H9 (cell line): ENCODE measurements around the gene SRGAP1. TPM values are rescaled to one million over a fixed set of nuclear protein-coding genes. Genes with fewer than 3 reads are reported as not detected.

ENCODE experiments used
- DNase-seq: peaks from one replicate; pipeline ENCODE4 v3.0.0-alpha.2; 2017
- H2AFZ ChIP-seq: one replicate; pipeline ENCODE4 v1.6.1; 2013; ENCODE audit warnings: mild to moderate bottlenecking, low read length, control low read depth, moderate library complexity
- H2AK5ac ChIP-seq: 2 replicates; pipeline ENCODE4 v1.6.1; 2013; ENCODE audit warnings: low read length, control low read depth, mixed read lengths; ENCODE audit not compliant: insufficient read length
- H2BK120ac ChIP-seq: one replicate; pipeline ENCODE4 v1.6.1; 2013; ENCODE audit warnings: low read depth, mild to moderate bottlenecking, low read length, control low read depth, inconsistent platforms; ENCODE audit not compliant: poor library complexity, severe bottlenecking
- H2BK12ac ChIP-seq: 2 replicates; pipeline ENCODE4 v1.6.1; 2013; ENCODE audit warnings: low read length, control low read depth, mixed read lengths, low read depth; ENCODE audit not compliant: insufficient read length
- H2BK15ac ChIP-seq: 2 replicates; pipeline ENCODE4 v1.6.1; 2013; ENCODE audit warnings: low read depth, low read length, control low read depth
- H2BK20ac ChIP-seq: one replicate; pipeline ENCODE4 v1.6.1; 2013; ENCODE audit warnings: low read depth, mild to moderate bottlenecking, low read length, control low read depth, inconsistent platforms; ENCODE audit not compliant: poor library complexity, severe bottlenecking
- H2BK5ac ChIP-seq: 2 replicates; pipeline ENCODE4 v1.6.1; 2013; ENCODE audit warnings: low read length, control low read depth, mixed read lengths; ENCODE audit not compliant: insufficient read length
- H3K14ac ChIP-seq: 2 replicates; pipeline ENCODE4 v1.6.1; 2013; ENCODE audit warnings: low read length, control low read depth; ENCODE audit not compliant: insufficient read depth
- H3K18ac ChIP-seq: 2 replicates; pipeline ENCODE4 v1.6.1; 2013; ENCODE audit warnings: low read depth, mild to moderate bottlenecking, mixed read lengths, low read length, control low read depth; ENCODE audit not compliant: insufficient read length
- H3K23ac ChIP-seq: 2 replicates; pipeline ENCODE4 v1.6.1; 2013; ENCODE audit warnings: low read length, control low read depth, mixed read lengths, low read depth; ENCODE audit not compliant: insufficient read length
- H3K23me2 ChIP-seq: 2 replicates; pipeline ENCODE4 v1.6.1; 2013; ENCODE audit warnings: low read depth, mild to moderate bottlenecking, mixed read lengths, low read length, control low read depth; ENCODE audit not compliant: insufficient read length, poor library complexity, severe bottlenecking
- H3K27ac ChIP-seq: 2 replicates; pipeline ENCODE4 v1.5.1; 2013; ENCODE audit warnings: low read length, control low read depth, mixed read lengths, low read depth; ENCODE audit not compliant: insufficient read length
- H3K27me3 ChIP-seq: 2 replicates; pipeline ENCODE4 v1.6.1; 2013; ENCODE audit warnings: low read length, control low read depth, inconsistent platforms; ENCODE audit not compliant: insufficient read depth
- H3K4ac ChIP-seq: 2 replicates; pipeline ENCODE4 v1.6.1; 2013; ENCODE audit warnings: low read depth, mild to moderate bottlenecking, control low read depth, inconsistent platforms, low read length, moderate library complexity
- H3K4me1 ChIP-seq: 2 replicates; pipeline ENCODE4 v1.6.1; 2013; ENCODE audit warnings: low read length, control low read depth, inconsistent platforms; ENCODE audit not compliant: insufficient read depth
- H3K4me2 ChIP-seq: 2 replicates; pipeline ENCODE4 v1.6.1; 2013; ENCODE audit warnings: low read length, control low read depth, mixed read lengths; ENCODE audit not compliant: insufficient read length, insufficient read depth
- H3K56ac ChIP-seq: 2 replicates; pipeline ENCODE4 v1.6.1; 2013; ENCODE audit warnings: low read depth, mild to moderate bottlenecking, mixed read lengths, low read length, control low read depth; ENCODE audit not compliant: insufficient read length
- H3K79me1 ChIP-seq: 2 replicates; pipeline ENCODE4 v1.6.1; 2013; ENCODE audit warnings: low read depth, mild to moderate bottlenecking, moderate library complexity, low read length, control low read depth, inconsistent platforms; ENCODE audit not compliant: insufficient read depth, poor library complexity, severe bottlenecking
- H3K79me2 ChIP-seq: 2 replicates; pipeline ENCODE4 v1.6.1; 2013; ENCODE audit warnings: low read length, control low read depth, inconsistent platforms; ENCODE audit not compliant: insufficient read depth
- H3K9ac ChIP-seq: 2 replicates; pipeline ENCODE4 v1.6.1; 2013; ENCODE audit warnings: low read length, control low read depth, mixed read lengths; ENCODE audit not compliant: insufficient read length; ENCODE audit errors: extremely low read depth
- H3K9me3 ChIP-seq: one replicate; pipeline ENCODE4 v1.6.1; 2013; ENCODE audit warnings: low read depth, low read length, inconsistent platforms; ENCODE audit not compliant: control insufficient read depth
- H3T11ph ChIP-seq: one replicate; pipeline ENCODE4 v1.6.1; 2013; ENCODE audit warnings: mild to moderate bottlenecking, low read length, control low read depth, inconsistent platforms
- H4K20me1 ChIP-seq: one replicate; pipeline ENCODE4 v1.6.1; 2013; ENCODE audit not compliant: control insufficient read depth, insufficient read length, insufficient read depth
- H4K5ac ChIP-seq: 2 replicates; pipeline ENCODE4 v1.6.1; 2013; ENCODE audit warnings: low read depth, mild to moderate bottlenecking, mixed read lengths, low read length, control low read depth; ENCODE audit not compliant: insufficient read length
- H4K8ac ChIP-seq: replicated peaks from 2 replicates; pipeline ENCODE4 v1.6.1; 2013; ENCODE audit warnings: low read length, control low read depth, mixed read lengths, low read depth; ENCODE audit not compliant: insufficient read length
- H4K91ac ChIP-seq: 2 replicates; pipeline ENCODE4 v1.6.1; 2013; ENCODE audit warnings: low read depth, mild to moderate bottlenecking, moderate library complexity, mixed read lengths, low read length, control low read depth; ENCODE audit not compliant: insufficient read length
- H3K27ac Mint-ChIP-seq, 3 experiments: 2 replicates in 2 of 3; 3 replicates in 1 of 3; pipeline ENCODE4 v1.8.0; 2020 to 2021; ENCODE audit warnings: mixed read lengths in 3 of 3, mild to moderate bottlenecking in 1 of 3, moderate library complexity in 1 of 3
- H3K27me3 Mint-ChIP-seq: 2 replicates; pipeline ENCODE4 v1.8.0; 2021; ENCODE audit warnings: low read depth, mild to moderate bottlenecking, moderate library complexity, mixed read lengths
- H3K36me3 Mint-ChIP-seq, 3 experiments: 2 replicates in 2 of 3; 3 replicates in 1 of 3; pipeline ENCODE4 v1.8.0; 2020 to 2021; ENCODE audit warnings: low read depth in 3 of 3, mixed read lengths in 3 of 3; ENCODE audit not compliant: insufficient read depth in 1 of 3
- H3K4me1 Mint-ChIP-seq, 2 experiments: 2 replicates each; pipeline ENCODE4 v1.8.0; 2020; ENCODE audit warnings: mixed read lengths in 2 of 2
- H3K4me3 Mint-ChIP-seq, 2 experiments: 2 replicates in 1 of 2; 3 replicates in 1 of 2; pipeline ENCODE4 v1.8.0; 2020 to 2021; ENCODE audit warnings: mild to moderate bottlenecking in 2 of 2, mixed read lengths in 2 of 2, moderate library complexity in 1 of 2
- H3K9me3 Mint-ChIP-seq, 2 experiments: 2 replicates in 1 of 2; 3 replicates in 1 of 2; pipeline ENCODE4 v1.8.0; 2020; ENCODE audit warnings: mild to moderate bottlenecking in 2 of 2, mixed read lengths in 2 of 2, moderate library complexity in 1 of 2
- CTCF ChIP-seq: fragments of 200-600 bp; sonication (generic); conservative IDR thresholded peaks from 3 replicates; pipeline ENCODE4 v1.8.0; 2021; ENCODE audit warnings: antibody characterized with exemption, mild to moderate bottlenecking
- WGBS: extraction: QIAGEN DNeasy Blood & Tissue Kit; methylation state at CpG from one replicate; pipeline ENCODE4 v1.1.7; 2013; ENCODE audit warnings: missing lambda C conversion rate, low lambda C conversion rate, mixed read lengths; ENCODE audit not compliant: insufficient read length; ENCODE audit errors: extremely low coverage; 5-methylcytosine and 5-hydroxymethylcytosine counted together
- total RNA-seq: library from RNA; stranded (reverse); gene quantifications from 2 replicates; pipeline ENCODE4 v1.2.1, GENCODE V29; 2021

SRGAP1 gene
- total RNA-seq, 1 experiment from 2014 or later, result 4.8 TPM

GRCh38 chr12:63906876-63907275 is 62.4 kb downstream of the SRGAP1 start:
- no CpG with 5 or more reads among the region's 1 CpG for WGBS
- no peak overlapping the region for H3K14ac ChIP-seq
- H3K9me3 ChIP-seq, result no peaks in the 10 kb centered on the region
- no peak overlapping the region for H2BK5ac ChIP-seq
- peaks cover 3% of the 10 kb centered on the region for H3K79me1 ChIP-seq
- H3K56ac ChIP-seq, result no peak overlapping the region
- H4K20me1 ChIP-seq, result no peaks in the 10 kb centered on the region
- H3T11ph ChIP-seq, result no peak overlapping the region
- H4K5ac ChIP-seq, result no peak overlapping the region
- H3K27ac ChIP-seq, result no peak overlapping the region
- H3K9ac ChIP-seq, result no peak overlapping the region
- no peak overlapping the region for H3K23ac ChIP-seq
- no peak for DNase-seq
- H2AK5ac ChIP-seq, result no peak overlapping the region
- H4K91ac ChIP-seq, result no peak overlapping the region
- no peak overlapping the region for H3K27ac Mint-ChIP-seq
- no peak overlapping the region for H2AFZ ChIP-seq
- H2BK20ac ChIP-seq, result no peak overlapping the region
- H3K4me2 ChIP-seq, result no peak overlapping the region
- TF ChIP-seq CTCF, result no peak
- no peaks in the 10 kb centered on the region for H3K23me2 ChIP-seq
- H3K36me3 Mint-ChIP-seq, result peaks cover 0 to 4% (median 0%) of the 10 kb centered on the region in 3 experiments; a peak in 1 of 7 replicates
- H3K4me3 Mint-ChIP-seq, result no peak overlapping the region
- no peaks in the 10 kb centered on the region for H3K27me3 Mint-ChIP-seq
- no peaks in the 10 kb centered on the region for H3K4me1 ChIP-seq
- no peak overlapping the region for H4K8ac ChIP-seq
- no peaks in the 10 kb centered on the region for H3K79me2 ChIP-seq
- no peaks in the 10 kb centered on the region for H3K4me1 Mint-ChIP-seq
- peaks cover 3% of the 10 kb centered on the region in 2 experiments; a peak in 3 of 5 replicates for H3K9me3 Mint-ChIP-seq
- H3K18ac ChIP-seq, result no peak overlapping the region
- H2BK12ac ChIP-seq, result no peak overlapping the region
- H2BK120ac ChIP-seq, result no peak overlapping the region
- H2BK15ac ChIP-seq, result no peak overlapping the region
- H3K27me3 ChIP-seq, result no peaks in the 10 kb centered on the region
- H3K4ac ChIP-seq, result no peak overlapping the region
